ENCODE measurements around the gene GLIPR2. TPM values are rescaled to one million over a fixed set of nuclear protein-coding genes. Genes with fewer than 3 reads are reported as not detected.
A peak's percentile ranks its signal among the peaks of the same experiment; 100 is the strongest.

GLIPR2 gene
- total RNA-seq, 1 donor from 2014 or later = 6.3 TPM

DNA sequence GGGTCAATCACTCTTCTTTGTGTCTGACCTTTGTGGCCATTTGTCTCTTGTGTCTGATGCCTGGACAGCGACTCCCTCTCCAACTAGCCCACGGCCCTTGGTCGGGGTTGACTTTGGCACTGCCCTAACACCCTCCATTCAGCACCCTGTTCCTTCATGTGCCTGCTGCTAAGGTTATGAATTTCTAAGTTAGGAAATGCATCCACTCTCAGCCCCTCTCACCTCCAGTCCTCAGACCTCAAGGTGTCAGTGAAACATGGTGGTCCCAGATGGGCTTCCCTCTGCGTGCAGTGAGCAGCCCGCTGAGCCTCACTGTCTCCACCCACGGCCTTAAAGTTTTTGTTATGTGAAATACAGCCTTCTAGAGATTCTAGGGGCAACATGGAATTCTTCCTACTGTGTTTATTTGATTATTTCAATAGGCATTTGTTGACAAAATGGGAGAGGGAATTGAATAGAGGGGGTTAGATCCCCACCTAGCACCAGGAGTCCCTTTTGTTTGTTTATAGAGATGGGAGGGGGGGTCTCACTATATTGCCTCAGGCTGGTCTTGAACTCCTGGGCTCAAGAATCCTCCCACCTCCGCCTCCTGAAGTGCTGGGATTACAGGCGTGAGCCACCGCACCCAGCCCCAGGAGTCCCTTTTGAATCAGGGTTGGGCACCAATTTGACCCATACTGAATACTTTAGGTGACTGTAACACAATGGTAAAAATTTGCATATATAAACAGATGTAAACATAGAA lies 1.6 kb upstream of the GLIPR2 start:
- H3K4me3 Mint-ChIP-seq (ENCODE audit: unreplicated experiment) = peak overlapping the region; percentile 84
- H3K27ac Mint-ChIP-seq (ENCODE audit: unreplicated experiment) = no peak overlapping the region
- H3K9me3 Mint-ChIP-seq (ENCODE audit: unreplicated experiment) = no peaks in the 10 kb centered on the region
- TF ChIP-seq, protein P1, sequence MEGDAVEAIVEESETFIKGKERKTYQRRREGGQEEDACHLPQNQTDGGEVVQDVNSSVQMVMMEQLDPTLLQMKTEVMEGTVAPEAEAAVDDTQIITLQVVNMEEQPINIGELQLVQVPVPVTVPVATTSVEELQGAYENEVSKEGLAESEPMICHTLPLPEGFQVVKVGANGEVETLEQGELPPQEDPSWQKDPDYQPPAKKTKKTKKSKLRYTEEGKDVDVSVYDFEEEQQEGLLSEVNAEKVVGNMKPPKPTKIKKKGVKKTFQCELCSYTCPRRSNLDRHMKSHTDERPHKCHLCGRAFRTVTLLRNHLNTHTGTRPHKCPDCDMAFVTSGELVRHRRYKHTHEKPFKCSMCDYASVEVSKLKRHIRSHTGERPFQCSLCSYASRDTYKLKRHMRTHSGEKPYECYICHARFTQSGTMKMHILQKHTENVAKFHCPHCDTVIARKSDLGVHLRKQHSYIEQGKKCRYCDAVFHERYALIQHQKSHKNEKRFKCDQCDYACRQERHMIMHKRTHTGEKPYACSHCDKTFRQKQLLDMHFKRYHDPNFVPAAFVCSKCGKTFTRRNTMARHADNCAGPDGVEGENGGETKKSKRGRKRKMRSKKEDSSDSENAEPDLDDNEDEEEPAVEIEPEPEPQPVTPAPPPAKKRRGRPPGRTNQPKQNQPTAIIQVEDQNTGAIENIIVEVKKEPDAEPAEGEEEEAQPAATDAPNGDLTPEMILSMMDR (IDR thresholded peaks at IDR 0.05; ENCODE audit: unreplicated experiment) = no peak
- H3K4me1 Mint-ChIP-seq (ENCODE audit: unreplicated experiment) = peaks cover 7% of the 10 kb centered on the region
- no peak for DNase-seq (ENCODE audit: low spot score)
- peaks cover 20% of the 10 kb centered on the region for H3K27me3 Mint-ChIP-seq (ENCODE audit: unreplicated experiment)
- peaks cover 3% of the 10 kb centered on the region for H3K36me3 Mint-ChIP-seq (ENCODE audit: low read depth, unreplicated experiment)

DNA sequence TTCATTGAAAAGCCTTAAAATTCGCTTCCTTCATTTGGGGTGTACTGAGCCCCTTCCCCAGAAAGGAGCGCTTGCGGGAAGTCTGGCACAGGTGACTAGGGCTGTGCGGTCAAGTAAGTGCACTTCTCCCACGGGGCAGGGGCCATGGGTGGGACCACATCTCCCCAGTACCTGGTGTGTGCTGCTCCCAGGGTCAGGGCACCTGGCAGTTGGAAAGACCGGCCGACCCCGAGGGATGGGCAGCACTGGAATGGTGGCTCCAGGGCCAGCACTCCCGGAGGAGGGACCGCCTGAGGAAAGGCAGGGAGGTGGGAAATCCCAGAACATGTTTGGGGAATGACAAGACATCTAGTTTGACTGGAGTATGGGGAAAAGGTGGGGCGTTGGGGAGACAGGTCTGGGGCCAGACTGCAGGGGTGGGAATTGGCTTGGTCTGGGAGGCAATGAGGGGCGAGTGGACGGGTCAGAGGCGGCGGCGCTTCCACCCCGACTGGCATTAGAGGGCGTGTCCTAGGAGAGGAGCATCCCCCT lies 727 bp upstream of the GLIPR2 start:
- Mint-ChIP-seq H3K27me3 (ENCODE audit: unreplicated experiment) (peaks cover 20% of the 10 kb centered on the region), H3K27ac (ENCODE audit: unreplicated experiment) (no peak overlapping the region), H3K4me3 (ENCODE audit: unreplicated experiment) (peak overlapping the region; percentile 84), H3K9me3 (ENCODE audit: unreplicated experiment) (no peaks in the 10 kb centered on the region), H3K4me1 (ENCODE audit: unreplicated experiment) (peaks cover 7% of the 10 kb centered on the region), H3K36me3 (ENCODE audit: low read depth, unreplicated experiment) (peaks cover 3% of the 10 kb centered on the region)
- DNase-seq (ENCODE audit: low spot score) = no peak
- TF ChIP-seq, protein P1 (IDR thresholded peaks at IDR 0.05; ENCODE audit: unreplicated experiment) = no peak

DNA sequence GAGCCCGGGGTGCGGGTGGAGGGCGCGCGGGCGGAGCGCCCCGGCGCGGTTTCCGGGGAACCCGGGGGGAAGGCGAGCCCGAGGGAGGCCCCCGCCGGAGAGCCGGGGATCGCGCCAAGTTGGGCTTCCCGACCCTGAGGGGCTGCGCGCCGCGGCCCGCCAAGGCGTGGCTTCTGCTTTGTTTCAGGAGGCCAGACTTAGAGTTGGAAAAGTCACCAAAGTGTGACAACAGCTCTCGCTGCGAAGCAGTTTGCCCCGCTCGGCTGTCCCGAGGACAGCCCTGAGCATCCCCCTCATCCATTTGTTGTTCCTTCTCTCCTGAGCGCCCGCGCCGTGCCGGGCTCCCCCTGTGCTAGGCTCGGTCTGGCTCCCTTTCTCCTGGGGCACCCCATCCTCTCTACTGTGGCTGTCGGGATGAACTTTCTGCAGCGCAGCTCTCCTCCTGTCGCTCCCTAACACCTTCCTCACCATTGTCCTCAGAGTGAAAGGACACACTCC lies 410 bp downstream of the GLIPR2 start:
- TF ChIP-seq, protein P1 (IDR thresholded peaks at IDR 0.05; ENCODE audit: unreplicated experiment) = no peak
- Mint-ChIP-seq H3K4me3 (ENCODE audit: unreplicated experiment) (peak overlapping the region; percentile 93), H3K27me3 (ENCODE audit: unreplicated experiment) (peaks cover 22% of the 10 kb centered on the region), H3K9me3 (ENCODE audit: unreplicated experiment) (no peaks in the 10 kb centered on the region), H3K36me3 (ENCODE audit: low read depth, unreplicated experiment) (peaks cover 3% of the 10 kb centered on the region), H3K27ac (ENCODE audit: unreplicated experiment) (peak overlapping the region; percentile 48), H3K4me1 (ENCODE audit: unreplicated experiment) (peaks cover 7% of the 10 kb centered on the region)
- DNase-seq (ENCODE audit: low spot score) = no peak

DNA sequence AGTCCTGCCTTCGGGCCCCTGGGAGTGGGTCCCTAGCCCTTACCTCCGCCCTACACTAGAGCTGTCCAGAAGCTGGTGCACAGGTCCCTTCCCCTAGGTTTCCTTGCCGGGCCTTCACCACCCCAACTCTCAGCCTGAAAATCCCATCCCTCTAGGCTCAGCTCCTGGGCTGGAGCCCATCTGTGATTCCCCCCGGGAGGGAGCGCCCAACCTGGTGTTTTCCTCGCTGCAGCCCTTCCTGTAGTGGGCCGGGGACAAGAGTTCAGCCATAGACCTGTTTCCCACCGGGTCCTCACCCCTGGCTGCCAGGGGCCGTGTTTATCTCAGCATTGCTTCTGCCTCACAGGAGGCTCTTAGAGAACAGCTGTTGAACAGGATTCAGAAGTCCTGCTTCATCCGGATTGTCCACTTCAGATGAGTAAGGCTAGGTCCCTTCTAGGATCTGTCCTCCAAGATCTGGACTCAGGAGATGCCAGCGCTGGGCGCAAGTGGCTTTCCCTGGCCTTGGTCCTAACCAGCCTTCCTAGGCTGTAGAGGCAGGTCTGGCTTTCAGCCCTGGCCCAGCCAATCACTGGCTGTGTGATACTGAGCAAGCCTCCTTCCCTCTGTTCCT lies 965 bp downstream of the GLIPR2 start:
- TF ChIP-seq, protein P1 (IDR thresholded peaks at IDR 0.05; ENCODE audit: unreplicated experiment) = no peak
- Mint-ChIP-seq H3K4me1 (ENCODE audit: unreplicated experiment) (peaks cover 7% of the 10 kb centered on the region), H3K27me3 (ENCODE audit: unreplicated experiment) (peaks cover 22% of the 10 kb centered on the region), H3K27ac (ENCODE audit: unreplicated experiment) (peak overlapping the region; percentile 55), H3K36me3 (ENCODE audit: low read depth, unreplicated experiment) (peaks cover 3% of the 10 kb centered on the region), H3K9me3 (ENCODE audit: unreplicated experiment) (no peaks in the 10 kb centered on the region), H3K4me3 (ENCODE audit: unreplicated experiment) (peak overlapping the region; percentile 93)
- DNase-seq (ENCODE audit: low spot score) = no peak

DNA sequence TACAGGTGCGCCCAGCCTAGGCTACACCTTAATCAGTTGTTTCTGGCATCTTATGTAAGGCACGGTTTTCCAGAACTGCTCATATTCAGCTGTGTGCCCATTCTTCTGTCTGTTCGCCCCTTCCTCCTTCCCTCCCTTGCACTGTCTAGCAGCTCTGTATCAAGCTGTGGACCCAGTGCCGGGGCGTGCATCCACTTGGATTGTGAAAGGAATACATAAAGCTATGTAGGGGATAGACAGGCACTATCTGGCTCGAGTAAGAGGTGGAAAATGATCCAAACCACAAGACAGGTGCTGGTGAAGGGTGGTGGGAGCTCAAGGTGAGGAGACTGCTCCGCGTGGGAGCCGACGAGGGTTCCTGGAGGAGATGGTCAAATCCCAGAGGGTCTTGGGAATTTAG lies 2.0 kb downstream of the GLIPR2 start:
- Mint-ChIP-seq H3K36me3 (ENCODE audit: low read depth, unreplicated experiment) (peaks cover 3% of the 10 kb centered on the region), H3K27ac (ENCODE audit: unreplicated experiment) (no peak overlapping the region), H3K9me3 (ENCODE audit: unreplicated experiment) (no peaks in the 10 kb centered on the region), H3K27me3 (ENCODE audit: unreplicated experiment) (peaks cover 24% of the 10 kb centered on the region), H3K4me1 (ENCODE audit: unreplicated experiment) (peaks cover 7% of the 10 kb centered on the region), H3K4me3 (ENCODE audit: unreplicated experiment) (peak overlapping the region; percentile 44)
- no peak for DNase-seq (ENCODE audit: low spot score)
- TF ChIP-seq, protein P1 (IDR thresholded peaks at IDR 0.05; ENCODE audit: unreplicated experiment) = no peak
